ENCODE results near the gene CPNE4. TPM values are rescaled to one million over a fixed set of nuclear protein-coding genes. Genes with fewer than 3 reads are reported as not detected.

Gene CPNE4
- total RNA-seq, 2 experiments from 2014 or later, result not detected

DNA sequence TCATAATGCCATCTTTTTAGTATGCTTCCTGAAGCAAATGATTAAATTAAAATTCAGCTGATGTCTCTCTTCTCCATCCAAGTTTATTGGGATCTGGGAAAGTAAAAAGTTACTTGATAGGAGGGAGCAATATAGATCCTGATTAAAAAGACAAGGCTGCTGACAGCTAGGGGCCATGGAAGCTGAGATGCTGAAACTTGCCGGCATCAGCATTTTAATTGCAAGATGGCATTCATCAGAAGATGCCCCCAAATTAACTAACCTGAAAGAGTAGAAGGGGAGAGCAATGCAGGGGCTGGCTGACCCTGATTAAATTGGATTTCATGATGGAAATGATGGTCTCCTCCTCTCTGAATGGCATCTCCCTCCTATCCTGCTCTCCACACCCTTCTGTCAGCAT lies 31.1 kb downstream of the CPNE4 start:
- POLR2A ChIA-PET, result no interaction called here
- ATAC-seq, result no peak

DNA sequence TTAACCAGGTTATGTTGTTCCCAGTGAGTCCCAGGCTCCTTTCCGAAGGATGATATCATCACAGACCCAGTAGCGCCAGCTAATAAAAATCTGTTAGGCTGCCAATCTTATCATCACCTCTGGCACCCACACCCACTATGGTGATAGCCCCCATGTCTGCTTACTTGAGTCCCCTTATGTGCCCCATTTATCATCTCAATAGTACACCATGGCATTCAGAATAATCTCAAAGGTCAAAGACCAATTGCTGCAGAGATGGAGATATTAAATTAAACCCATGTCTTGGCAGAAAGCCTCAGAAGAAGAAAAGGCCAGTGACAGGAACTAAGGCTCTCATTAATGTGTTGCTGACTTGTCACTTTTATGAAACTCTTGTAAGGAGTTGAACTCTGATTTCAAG lies 32.8 kb downstream of the CPNE4 start:
- POLR2A ChIA-PET, result no interaction called here
- Mint-ChIP-seq H3K9me3 (no peaks in the 10 kb centered on the region), H3K27ac (no peak overlapping the region)

More for the DNA sequence above, 31.1 kb downstream of the CPNE4 start:
- intact Hi-C loops (cut with micrococcal nuclease), result no loop called here
- Mint-ChIP-seq H3K9me3 (no peaks in the 10 kb centered on the region), H3K4me3 (no peak overlapping the region), H3K4me1 (ENCODE audit: low read depth) (no peaks in the 10 kb centered on the region), H3K27me3 (peaks cover 3% of the 10 kb centered on the region), H3K36me3 (ENCODE audit: low read depth) (no peaks in the 10 kb centered on the region), H3K27ac (no peak overlapping the region)
- no peak for DNase-seq
- CTCF ChIA-PET, result no interaction called here
- TF ChIP-seq, protein P1, sequence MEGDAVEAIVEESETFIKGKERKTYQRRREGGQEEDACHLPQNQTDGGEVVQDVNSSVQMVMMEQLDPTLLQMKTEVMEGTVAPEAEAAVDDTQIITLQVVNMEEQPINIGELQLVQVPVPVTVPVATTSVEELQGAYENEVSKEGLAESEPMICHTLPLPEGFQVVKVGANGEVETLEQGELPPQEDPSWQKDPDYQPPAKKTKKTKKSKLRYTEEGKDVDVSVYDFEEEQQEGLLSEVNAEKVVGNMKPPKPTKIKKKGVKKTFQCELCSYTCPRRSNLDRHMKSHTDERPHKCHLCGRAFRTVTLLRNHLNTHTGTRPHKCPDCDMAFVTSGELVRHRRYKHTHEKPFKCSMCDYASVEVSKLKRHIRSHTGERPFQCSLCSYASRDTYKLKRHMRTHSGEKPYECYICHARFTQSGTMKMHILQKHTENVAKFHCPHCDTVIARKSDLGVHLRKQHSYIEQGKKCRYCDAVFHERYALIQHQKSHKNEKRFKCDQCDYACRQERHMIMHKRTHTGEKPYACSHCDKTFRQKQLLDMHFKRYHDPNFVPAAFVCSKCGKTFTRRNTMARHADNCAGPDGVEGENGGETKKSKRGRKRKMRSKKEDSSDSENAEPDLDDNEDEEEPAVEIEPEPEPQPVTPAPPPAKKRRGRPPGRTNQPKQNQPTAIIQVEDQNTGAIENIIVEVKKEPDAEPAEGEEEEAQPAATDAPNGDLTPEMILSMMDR (IDR thresholded peaks at IDR 0.05), result no peak

GRCh38 chr3:132001036-132001435 lies 33.8 kb downstream of the CPNE4 start:
- TF ChIP-seq, protein P1 (IDR thresholded peaks at IDR 0.05), result no peak
- Mint-ChIP-seq H3K4me3 (no peak overlapping the region), H3K27ac (no peak overlapping the region), H3K4me1 (ENCODE audit: low read depth) (no peaks in the 10 kb centered on the region), H3K36me3 (ENCODE audit: low read depth) (no peaks in the 10 kb centered on the region), H3K27me3 (peaks cover 9% of the 10 kb centered on the region), H3K9me3 (no peaks in the 10 kb centered on the region)
- no peak for DNase-seq
- ChIA-PET CTCF (no interaction called here), POLR2A (no interaction called here)
- no peak for ATAC-seq
- intact Hi-C loops (cut with micrococcal nuclease), result no loop called here

More for the DNA sequence above, 32.8 kb downstream of the CPNE4 start:
- Mint-ChIP-seq H3K36me3 (ENCODE audit: low read depth) (no peaks in the 10 kb centered on the region), H3K4me1 (ENCODE audit: low read depth) (no peaks in the 10 kb centered on the region), H3K4me3 (no peak overlapping the region), H3K27me3 (peaks cover 9% of the 10 kb centered on the region)
- CTCF ChIA-PET, result no interaction called here
- DNase-seq (no peak), ATAC-seq (no peak)
- intact Hi-C loops (cut with micrococcal nuclease), result no loop called here
- TF ChIP-seq, protein P1 (IDR thresholded peaks at IDR 0.05), result no peak

DNA sequence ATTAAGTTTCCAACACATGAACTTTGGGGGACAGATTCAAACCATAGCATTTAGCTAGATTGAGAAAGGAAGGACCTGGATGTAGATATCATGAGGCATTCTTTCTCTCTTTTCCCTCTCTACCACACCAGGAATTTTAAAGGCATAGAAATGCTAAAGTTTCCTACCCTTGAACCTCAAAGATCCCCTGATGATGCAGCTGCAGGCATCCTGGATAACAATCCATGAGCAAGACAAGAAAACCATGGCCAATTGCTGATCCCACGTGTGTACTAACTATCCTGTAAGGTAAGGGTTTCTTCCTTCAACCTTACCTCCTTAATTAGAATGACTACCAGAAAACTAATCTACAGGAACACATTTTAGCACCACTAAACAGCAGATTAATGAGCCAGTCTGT lies 36.8 kb downstream of the CPNE4 start:
- Mint-ChIP-seq H3K9me3 (no peaks in the 10 kb centered on the region), H3K27me3 (peaks cover 11% of the 10 kb centered on the region), H3K36me3 (ENCODE audit: low read depth) (no peaks in the 10 kb centered on the region), H3K27ac (no peak overlapping the region), H3K4me1 (ENCODE audit: low read depth) (no peaks in the 10 kb centered on the region), H3K4me3 (no peak overlapping the region)
- TF ChIP-seq, protein P1 (IDR thresholded peaks at IDR 0.05), result no peak
- ChIA-PET POLR2A (no interaction called here), CTCF (interaction anchor here (1.0 kb wide), 1 partner anchor 1031 kb away, joined by 3 read pairs; no protein-coding TSS in a partner anchor)
- DNase-seq (no peak), ATAC-seq (no peak)
- intact Hi-C loops (cut with micrococcal nuclease), result no loop called here

DNA sequence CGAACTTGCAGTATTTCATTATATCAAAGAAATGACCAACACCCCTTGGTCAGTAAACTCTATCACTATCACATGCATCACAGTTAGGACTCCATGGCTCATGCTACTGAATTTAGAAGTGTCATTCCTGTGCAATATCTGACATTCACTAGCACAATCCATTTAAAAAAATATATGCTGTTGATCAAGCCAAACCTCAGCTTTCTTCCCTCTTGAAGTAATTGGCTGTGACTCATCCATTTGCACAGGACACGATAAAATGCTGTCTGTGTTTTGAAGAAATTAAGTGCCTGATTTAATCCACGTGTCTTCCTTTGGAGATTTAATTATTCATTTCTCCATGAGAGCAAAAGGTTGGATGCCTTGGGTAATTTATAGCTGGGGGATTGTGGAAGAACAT lies 38.9 kb downstream of the CPNE4 start:
- no peaks in the 10 kb centered on the region for H3K4me1 Mint-ChIP-seq (ENCODE audit: low read depth)

More for the DNA sequence above, 38.9 kb downstream of the CPNE4 start:
- ChIA-PET CTCF (interaction anchor here (0.6 kb wide), 1 partner anchor 126 kb away, joined by 3 read pairs; no protein-coding TSS in a partner anchor), POLR2A (interaction anchor here (0.9 kb wide), 1 partner anchor 14 kb away, joined by 4 read pairs; no protein-coding TSS in a partner anchor)
- Mint-ChIP-seq H3K27ac (no peak overlapping the region), H3K36me3 (ENCODE audit: low read depth) (no peaks in the 10 kb centered on the region), H3K4me3 (no peak overlapping the region), H3K27me3 (peaks cover 12% of the 10 kb centered on the region), H3K9me3 (no peaks in the 10 kb centered on the region)
- ATAC-seq, result no peak
- intact Hi-C loops (cut with micrococcal nuclease), result no loop called here
- no peak for DNase-seq
- TF ChIP-seq, protein P1 (IDR thresholded peaks at IDR 0.05), result no peak

Measured in activated CD8-positive, alpha-beta T cell treated with anti-CD3 and anti-CD28 coated beads for 36 hours (primary cell).